LNCaP clone FGC (cell line): ENCODE data around the gene SKIC2.
"Not testable (repeated sequence)": the region's sequence is repeated elsewhere in the genome, so short reads cannot be mapped to it uniquely, and the experiment has no call there.

ENCODE experiments used
- DNase-seq: peaks from one replicate; pipeline ENCODE4 v3.0.0-alpha.2; 2011; ENCODE audit warnings: low read depth
- H3K4me3 ChIP-seq: 2 replicates; pipeline ENCODE4 v1.5.1; 2011; ENCODE audit warnings: mild to moderate bottlenecking, low read depth, low read length, control low read depth
- CTCF ChIP-seq: IDR thresholded peaks from 2 replicates; pipeline ENCODE4 v1.5.1; 2012; ENCODE audit warnings: mild to moderate bottlenecking; ENCODE audit not compliant: control insufficient read depth, insufficient read depth; ENCODE audit errors: extremely low read depth

Gene SKIC2

GRCh38 chr6:31969712-31970603, 11.0 kb downstream of the SKIC2 start:
- no peak for DNase-seq
- TF ChIP-seq CTCF: no peak
- peak overlapping the region; percentile 98 for H3K4me3 ChIP-seq

GRCh38 chr6:31970604-31971271, 11.8 kb downstream of the SKIC2 start:
- DNase-seq: no peak
- H3K4me3 ChIP-seq: peak overlapping the region; percentile 98

GRCh38 chr6:31971279-31971992, 12.5 kb downstream of the SKIC2 start:
- H3K4me3 ChIP-seq: peak overlapping the region; percentile 98
- TF ChIP-seq CTCF: no peak
- DNase-seq: no peak

More at GRCh38 chr6:31970604-31971271, 11.8 kb downstream of the SKIC2 start:
- TF ChIP-seq CTCF: no peak

GRCh38 chr6:31971993-31972708, 13.2 kb downstream of the SKIC2 start, which contains the start of gene DXO:
Gene DXO, minus strand, starts transcription at chr6:31972138. Its CDS starts 463 bp downstream, at chr6:31971675.
- peak within 1 kb of the TSS; percentile 98 for H3K4me3 ChIP-seq
- TF ChIP-seq CTCF: no peak
- peak; percentile 98 for DNase-seq

GRCh38 chr6:31972709-31973350, 13.9 kb downstream of the SKIC2 start:
- no peak for DNase-seq
- no peak for TF ChIP-seq CTCF
- peak overlapping the region; percentile 98 for H3K4me3 ChIP-seq

GRCh38 chr6:31976065-31976464, 17.1 kb downstream of the SKIC2 start:
- not testable (repeated sequence) for H3K4me3 ChIP-seq, DNase-seq
